ENCODE measurements around the gene KRTAP4-2.
"Not testable (repeated sequence)": the region's sequence is repeated elsewhere in the genome, so short reads cannot be mapped to it uniquely, and the experiment has no call there.

The KRTAP4-2 gene

DNA sequence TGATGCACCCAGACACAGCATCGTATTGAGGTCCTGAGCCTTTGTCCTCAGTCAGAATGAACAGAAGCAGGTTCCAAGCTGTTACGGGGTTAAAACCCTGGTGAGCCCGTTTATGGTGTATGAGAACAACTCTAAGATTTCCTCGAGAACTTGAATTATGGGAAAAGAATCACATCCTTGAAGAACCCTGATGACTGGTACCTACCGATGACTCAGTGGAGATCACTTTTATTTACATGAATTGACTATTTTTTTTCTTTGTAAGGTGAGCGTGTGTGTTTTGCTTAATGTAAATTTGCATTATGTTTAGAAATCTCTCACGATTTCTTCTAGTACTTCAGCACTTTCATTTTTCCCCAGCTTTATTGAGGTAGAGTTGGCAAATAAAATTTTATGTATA, 14.2 kb downstream of the KRTAP4-2 start:
- in situ Hi-C loops (cut with MboI; ENCODE audit: low sequenced_read_pairs), result no loop called here

DNA sequence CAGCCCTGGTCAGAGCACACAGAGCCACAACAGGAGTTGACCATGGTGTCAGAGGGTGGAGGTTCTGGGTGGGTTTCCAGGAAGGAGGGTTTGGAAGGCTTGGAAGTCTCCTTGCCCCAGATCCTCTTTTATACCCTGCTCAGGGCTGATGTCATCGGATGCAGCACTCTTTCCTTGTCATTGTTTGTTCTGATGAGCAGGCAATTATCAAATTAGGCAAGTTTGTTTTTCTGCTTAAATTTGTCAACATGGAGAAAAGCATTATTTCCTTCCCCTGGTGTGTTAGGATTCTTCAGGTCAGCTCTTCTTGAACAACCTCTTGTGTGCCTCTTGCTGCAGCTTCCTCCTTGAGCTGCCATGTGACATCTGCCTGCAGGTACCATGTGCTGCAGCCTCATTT, 17.4 kb downstream of the KRTAP4-2 start, which contains the start of gene KRTAP4-4:
Gene KRTAP4-4 (minus strand): TSS at position 101 of the 400 bp plus-strand sequence. CDS start 57 bp downstream, at position 44.
- in situ Hi-C loops (cut with MboI; ENCODE audit: low sequenced_read_pairs), result no loop called here

DNA sequence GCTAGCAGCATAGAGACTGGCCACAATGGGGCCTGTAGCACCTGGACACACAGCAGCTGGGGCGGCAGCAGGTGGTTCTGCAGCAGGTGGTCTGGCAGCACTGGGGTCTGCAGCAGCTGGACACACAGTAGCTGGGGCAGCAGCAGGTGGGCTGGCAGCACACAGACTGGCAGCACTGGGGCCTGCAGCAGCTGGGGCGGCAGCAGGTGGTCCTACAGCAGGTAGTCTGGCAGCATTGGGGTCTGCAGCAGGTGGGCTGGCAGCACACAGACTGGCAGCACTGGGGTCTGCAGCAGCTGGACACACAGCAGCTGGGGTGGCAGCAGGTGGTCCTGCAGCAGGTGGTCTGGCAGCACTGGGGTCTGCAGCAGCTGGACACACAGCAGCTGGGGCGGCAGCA, 17.8 kb downstream of the KRTAP4-2 start:
- in situ Hi-C loops (cut with MboI; ENCODE audit: low sequenced_read_pairs), result not testable (repeated sequence)

DNA sequence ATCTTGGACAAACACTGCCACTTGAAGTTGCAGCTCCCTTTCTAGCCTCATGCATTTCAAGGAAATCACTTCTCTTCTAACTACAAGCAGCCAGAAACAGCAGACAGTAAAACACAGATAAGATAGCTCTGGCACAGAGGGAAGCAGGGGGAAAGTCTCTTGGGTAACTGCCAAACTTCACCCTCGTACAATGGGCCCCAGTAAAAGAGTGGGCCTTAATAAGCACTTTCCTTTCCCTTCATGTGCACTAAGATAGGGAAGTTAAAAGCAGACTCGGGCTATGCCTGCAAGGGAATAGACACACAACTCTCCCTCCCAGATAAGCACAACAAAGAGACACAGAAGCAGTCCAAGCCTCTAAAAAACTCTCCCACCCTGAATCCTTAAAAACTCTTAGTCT, 24.2 kb downstream of the KRTAP4-2 start:
- in situ Hi-C loops (cut with MboI; ENCODE audit: low sequenced_read_pairs), result no loop called here

DNA sequence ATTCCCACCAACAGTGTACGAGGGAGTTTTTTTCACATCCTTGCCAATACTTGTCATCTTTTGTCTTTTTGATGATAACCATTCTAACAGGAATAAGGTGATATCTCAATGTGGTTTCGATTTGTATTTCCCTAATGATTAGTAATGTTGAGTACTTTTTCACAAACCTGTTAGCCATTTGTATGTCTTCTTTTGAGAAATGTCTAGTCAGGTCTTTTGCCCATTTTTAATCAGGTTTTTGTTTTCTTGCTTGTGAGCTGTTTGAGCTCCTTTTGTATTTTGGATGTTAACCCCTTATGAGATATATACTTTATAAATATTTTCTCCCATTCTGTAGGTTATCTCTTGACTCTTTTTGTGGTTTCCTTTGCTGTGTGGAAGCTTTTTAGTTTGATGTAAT, 26.5 kb downstream of the KRTAP4-2 start:
- in situ Hi-C loops (cut with MboI; ENCODE audit: low sequenced_read_pairs), result no loop called here

DNA sequence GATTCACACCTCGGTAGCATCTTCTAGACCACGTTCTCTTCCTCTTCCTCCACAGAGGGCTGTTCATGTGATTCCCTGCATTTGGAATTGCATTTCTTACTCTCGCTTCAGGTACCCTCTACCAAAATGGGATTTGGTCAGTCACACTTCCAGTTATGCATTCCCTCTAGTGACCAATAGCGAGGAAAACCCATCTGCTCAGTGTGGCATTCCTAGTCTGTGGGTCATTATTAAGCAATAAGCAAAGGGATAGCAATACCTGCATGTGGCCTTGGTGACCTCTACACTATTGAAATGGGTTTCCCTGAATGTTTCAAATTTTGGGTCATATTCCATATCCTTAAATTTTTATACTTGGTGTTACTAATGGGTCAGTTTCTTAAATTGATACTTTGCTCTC, 28.0 kb downstream of the KRTAP4-2 start:
- in situ Hi-C loops (cut with MboI; ENCODE audit: low sequenced_read_pairs), result no loop called here

DNA sequence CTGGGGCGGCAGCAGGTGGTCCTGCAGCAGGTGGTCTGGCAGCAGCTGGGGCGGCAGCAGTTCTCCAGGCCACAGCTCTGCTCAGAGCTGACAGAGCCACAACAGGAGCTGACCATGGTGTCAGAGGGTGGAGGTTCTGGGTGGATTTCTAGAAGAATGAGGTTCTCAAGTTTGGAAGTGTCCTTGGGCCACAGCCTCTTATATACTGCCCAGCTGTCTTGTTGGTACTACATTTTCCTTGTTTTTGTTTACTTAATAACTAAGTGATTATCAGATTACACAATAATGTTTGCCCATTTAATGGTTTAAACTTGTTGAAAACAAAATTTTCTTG, 28.4 kb downstream of the KRTAP4-2 start, which contains the start of gene KRTAP4-5:
Gene KRTAP4-5 (minus strand): TSS at position 174 of the 334 bp plus-strand sequence. CDS start 58 bp downstream, at position 116.
- in situ Hi-C loops (cut with MboI; ENCODE audit: low sequenced_read_pairs), result no loop called here

DNA sequence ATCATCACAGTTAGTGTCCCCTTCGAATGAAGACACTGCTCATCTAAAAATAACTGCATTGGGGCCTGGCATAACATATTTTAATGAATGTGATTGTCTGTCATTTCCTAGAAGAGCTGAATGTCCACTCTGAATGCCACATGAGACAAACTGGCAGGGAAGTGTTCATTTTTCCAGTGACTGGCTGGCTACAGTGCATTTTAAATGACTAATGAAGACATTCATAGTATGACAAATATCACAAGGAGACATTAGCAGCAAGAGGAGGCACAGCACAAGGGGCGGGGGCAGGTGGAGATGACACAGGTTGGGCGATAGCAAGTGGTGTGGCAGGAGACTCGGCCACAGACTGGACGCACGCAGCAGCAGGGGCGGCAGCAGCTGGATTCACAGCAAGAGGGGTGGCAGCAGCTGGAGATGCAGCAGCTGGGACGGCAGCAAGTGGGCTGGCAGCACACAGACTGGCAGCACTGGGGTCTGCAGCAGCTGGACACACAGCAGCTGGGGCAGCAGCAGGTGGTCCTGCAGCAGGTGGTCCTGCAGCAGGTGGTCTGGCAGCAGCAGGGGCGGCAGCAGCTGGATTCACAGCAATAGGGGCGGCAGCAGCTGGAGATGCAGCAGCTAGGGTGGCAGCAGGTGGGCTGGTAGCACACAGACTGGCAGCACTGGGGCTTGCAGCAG, 28.9 kb downstream of the KRTAP4-2 start:
- in situ Hi-C loops (cut with MboI; ENCODE audit: low sequenced_read_pairs), result not testable (repeated sequence)

DNA sequence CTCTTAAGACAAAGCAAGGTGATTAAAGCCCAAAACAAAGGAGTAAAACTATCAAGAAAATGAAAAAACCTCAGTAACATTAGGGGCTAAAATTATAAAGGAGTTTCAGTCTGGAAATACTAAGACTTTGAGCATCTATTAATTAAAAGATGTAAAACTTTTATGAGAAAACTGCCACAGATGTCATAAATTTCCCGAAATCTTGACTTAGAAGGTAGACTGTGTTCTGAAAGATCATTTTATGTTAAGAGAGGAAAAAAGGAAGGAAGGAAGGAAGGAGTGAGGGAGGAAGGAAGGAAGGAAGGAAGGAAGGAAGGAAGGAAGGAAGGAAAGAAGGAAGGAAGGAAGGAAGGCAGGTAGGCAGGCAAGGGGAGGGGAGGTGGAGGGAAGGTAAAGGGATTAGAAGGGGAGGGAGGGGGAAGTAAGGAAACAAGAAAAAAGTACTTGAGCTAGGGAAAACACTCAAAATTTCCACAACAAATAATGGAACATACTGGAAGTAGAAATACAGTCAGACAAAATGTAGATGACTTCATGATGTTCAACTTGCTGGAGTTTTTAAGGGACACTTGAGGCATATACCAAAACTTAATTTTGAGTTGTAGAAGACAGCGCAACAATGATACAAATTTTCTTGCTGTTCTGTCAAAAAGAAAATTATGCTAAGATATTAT, 30.4 kb downstream of the KRTAP4-2 start:
- in situ Hi-C loops (cut with MboI; ENCODE audit: low sequenced_read_pairs), result no loop called here

DNA sequence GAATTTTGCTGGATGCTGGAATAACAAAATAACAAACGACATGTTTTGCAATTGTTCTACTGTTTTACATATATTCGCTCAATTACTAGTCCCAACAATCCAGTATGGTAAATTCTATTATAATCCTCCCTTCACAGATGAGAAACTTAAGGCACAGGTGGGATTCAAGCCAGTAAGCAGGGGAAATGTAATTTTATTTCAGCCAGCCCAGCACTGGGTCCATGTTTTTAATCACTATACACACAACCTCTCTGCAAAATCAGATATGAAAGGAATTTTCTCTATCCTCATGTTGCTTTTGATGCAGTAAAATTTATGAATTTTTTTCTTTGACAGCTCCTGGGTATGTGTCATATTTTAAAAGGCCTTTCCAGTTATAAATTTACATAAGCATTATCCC, 32.8 kb downstream of the KRTAP4-2 start:
- in situ Hi-C loops (cut with MboI; ENCODE audit: low sequenced_read_pairs), result no loop called here

DNA sequence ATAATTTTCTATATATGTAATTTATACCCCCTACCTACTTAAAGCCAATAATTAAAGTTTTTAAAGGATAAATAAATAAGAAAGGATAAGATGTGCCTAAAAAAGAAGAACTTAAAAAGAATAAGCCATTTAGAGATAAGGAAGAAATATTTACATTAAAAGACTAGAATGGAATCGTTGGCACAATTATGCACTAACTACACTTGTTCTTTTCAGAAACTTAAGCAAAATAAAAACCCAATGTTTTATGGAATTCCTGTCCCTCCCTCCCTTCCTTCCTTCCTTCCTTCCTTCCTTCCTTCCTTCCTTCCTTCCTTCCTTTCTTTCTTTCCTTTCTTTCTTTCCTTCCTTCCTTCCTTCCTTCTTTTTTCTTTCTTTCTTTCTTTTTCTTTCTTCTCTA, 33.2 kb downstream of the KRTAP4-2 start:
- in situ Hi-C loops (cut with MboI; ENCODE audit: low sequenced_read_pairs), result no loop called here

DNA sequence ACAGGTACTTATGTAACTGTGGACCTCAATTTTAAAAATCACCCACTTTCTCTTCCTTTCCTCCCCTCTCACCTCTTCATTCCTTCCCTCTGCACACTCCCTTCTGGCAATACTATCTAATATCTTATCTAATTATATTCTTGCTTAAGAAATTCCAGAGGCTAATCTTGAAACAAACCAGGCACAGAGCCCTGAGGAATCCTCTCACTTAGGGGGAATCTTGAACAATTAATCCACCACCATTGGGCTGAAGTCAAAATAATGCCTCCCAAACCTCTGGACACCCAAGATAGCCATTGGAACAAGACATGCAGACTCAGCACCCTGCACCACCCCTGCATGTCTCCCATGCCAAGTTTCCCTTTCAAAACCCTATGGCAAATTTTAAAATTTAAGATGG, 36.7 kb downstream of the KRTAP4-2 start:
- in situ Hi-C loops (cut with MboI; ENCODE audit: low sequenced_read_pairs), result no loop called here

DNA sequence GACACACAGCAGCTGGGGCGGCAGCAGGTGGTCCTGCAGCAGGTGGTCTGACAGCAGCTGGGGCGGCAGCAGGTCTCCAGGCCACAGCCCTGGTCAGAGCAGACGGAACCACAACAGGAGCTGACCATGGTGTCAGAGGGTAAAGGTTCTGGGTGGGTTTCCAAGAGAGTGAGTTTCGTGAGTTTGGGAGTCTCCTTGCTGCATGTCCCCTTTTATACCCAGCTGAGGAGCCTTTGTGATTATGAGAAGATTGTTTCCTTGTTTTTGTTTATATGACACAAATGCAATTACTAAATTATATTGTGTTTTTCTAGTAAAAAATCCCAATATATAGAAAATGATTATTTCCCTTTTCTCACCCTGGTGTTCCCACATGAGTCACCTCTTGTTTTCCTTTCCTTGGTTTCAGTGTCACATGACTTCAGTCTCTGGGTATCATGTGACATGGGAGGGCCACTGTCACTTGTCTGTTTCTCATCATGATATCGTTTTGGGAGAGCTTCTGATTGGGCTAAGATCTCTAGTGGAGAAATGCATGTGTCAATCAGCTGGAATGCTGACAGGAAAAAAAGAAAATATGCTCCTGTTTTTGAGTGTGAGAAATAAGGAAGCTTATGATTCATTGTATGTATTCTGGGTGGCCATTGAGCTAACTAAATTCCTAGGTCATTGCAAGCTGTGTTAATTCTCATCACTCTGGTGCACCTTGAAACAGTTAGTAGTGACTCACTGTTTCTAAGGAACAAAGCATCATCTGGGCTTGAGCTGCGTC, 37.5 kb downstream of the KRTAP4-2 start, which contains the start of gene KRTAP4-6:
Gene KRTAP4-6 (minus strand): TSS at position 185 of the 772 bp plus-strand sequence. CDS start 57 bp downstream, at position 128.
- in situ Hi-C loops (cut with MboI; ENCODE audit: low sequenced_read_pairs), result no loop called here

DNA sequence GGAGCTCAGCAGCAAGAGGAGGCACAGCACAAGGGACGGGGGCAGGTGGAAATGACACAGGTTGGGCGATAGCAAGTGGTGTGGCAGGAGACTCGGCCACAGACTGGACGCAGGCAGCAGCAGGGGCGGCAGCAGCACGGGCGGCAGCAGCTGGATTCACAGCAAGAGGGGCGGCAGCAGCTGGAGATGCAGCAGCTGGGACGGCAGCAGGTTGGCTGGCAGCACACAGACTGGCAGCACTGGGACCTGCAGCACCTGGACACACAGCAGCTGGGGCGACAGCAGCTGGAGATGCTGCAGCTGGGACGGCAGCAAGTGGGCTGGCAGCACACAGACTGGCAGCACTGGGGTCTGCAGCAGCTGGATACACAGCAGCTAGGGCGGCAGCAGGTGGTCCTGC, 38.2 kb downstream of the KRTAP4-2 start:
- in situ Hi-C loops (cut with MboI; ENCODE audit: low sequenced_read_pairs), result not testable (repeated sequence)

DNA sequence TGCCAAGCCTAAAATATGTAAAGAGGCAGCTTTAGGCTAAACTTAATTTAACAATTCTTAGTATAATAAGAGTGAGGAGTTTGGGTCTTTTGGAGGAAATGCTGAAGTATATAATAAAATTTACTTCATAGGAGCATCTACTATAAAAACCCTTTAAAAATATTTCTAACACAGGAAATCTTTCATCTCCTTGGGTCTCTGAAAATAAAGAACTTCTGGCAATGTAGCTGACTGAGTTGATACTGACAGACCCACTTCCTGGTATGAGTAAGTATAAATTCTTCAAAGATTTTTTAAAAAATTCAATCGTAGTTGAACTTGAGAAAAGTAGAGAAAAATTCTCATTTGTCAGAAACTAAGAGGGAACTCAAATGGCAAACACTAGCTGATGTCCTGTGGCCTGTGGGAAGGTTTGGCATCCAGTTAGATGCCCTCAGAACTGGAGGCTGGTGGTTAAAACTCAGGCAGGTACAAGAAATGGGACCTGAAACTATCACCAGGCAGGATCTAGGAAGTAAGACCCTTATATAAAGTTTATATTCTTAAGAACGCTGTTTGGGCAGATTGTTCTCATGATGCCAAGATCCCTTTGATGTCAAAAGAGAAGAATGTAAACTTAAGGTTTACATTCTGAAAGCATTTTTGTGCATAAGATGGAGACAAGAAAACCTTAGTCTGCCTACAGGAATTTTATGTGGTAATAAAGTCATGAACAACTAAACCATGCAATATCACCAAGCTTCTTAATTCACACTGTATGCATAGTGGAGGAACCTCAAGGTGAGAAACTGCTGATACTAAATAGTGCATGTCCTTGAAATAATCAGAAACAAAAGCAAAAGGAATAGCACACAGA, 43.9 kb downstream of the KRTAP4-2 start:
- in situ Hi-C loops (cut with MboI; ENCODE audit: low sequenced_read_pairs), result no loop called here

DNA sequence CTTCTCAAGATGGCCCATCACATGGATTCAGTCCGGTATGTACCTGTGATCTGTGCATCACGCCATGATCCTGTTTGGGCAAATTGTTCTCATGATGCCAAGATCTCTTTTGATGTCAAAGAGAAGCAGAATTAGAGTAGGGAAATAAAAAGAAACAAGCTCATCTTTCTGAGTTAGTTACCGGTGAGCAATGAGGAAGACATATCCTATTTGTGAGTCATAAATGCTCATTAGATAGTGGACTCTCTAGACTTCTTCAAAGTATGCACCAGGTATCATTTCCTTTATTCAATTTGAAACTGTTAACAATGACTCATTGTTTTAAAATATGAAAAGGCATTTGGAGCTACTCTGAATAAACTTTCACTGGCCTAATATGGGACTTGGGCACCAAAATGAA, 46.0 kb downstream of the KRTAP4-2 start:
- in situ Hi-C loops (cut with MboI; ENCODE audit: low sequenced_read_pairs), result no loop called here

Data from HL-60/S4 (cell line).